Hematopoietic multipotent progenitor cell treated with erythropoietin and hydrocortisone succinate and interleukin-3 and kit ligand, for 6 days (in vitro differentiated cells): Measurements from ENCODE around the gene HSD17B14.
"Not testable (repeated sequence)": the region's sequence is repeated elsewhere in the genome, so short reads cannot be mapped to it uniquely, and the experiment has no call there.

Experiments
- DNase-seq: peaks from one replicate; pipeline ENCODE4 v3.0.0-alpha.2; 2015

HSD17B14 gene

GRCh38 chr19:48836089-48837017 lies at the start of gene HSD17B14:
Gene HSD17B14, minus strand, starts transcription at chr19:48836491. Its CDS starts 80 bp downstream, at chr19:48836411.
- DNase-seq: no peak

GRCh38 chr19:48883726-48884125 lies 47.4 kb upstream of the HSD17B14 start:
- no peak for DNase-seq

GRCh38 chr19:48881741-48882657 lies 45.7 kb upstream of the HSD17B14 start:
- peak; percentile 76 for DNase-seq

- DNase-seq: peak; percentile 0
Measured at GRCh38 chr19:48879696-48880095, 43.4 kb upstream of the HSD17B14 start.

GRCh38 chr19:48879025-48879637 lies 42.8 kb upstream of the HSD17B14 start:
- no peak for DNase-seq

GRCh38 chr19:48878196-48879024 lies 42.1 kb upstream of the HSD17B14 start:
- peak; percentile 99 for DNase-seq

GRCh38 chr19:48877855-48878195 lies 41.5 kb upstream of the HSD17B14 start:
- no peak for DNase-seq

- peak; percentile 91 for DNase-seq
Measured at GRCh38 chr19:48876043-48876981, 40.0 kb upstream of the HSD17B14 start.

- DNase-seq: no peak
Measured at GRCh38 chr19:48874303-48875135, 38.2 kb upstream of the HSD17B14 start.

GRCh38 chr19:48873476-48874302 lies 37.4 kb upstream of the HSD17B14 start:
- peak; percentile 97 for DNase-seq

GRCh38 chr19:48872884-48873475 lies 36.7 kb upstream of the HSD17B14 start:
- peak; percentile 99 for DNase-seq

GRCh38 chr19:48872182-48872883 lies 36.0 kb upstream of the HSD17B14 start, which contains the start of gene PPP1R15A:
Gene PPP1R15A, plus strand, starts transcription at chr19:48872421. Its CDS starts 813 bp downstream, at chr19:48873234.
- DNase-seq: peak; percentile 98

- not testable (repeated sequence) for DNase-seq
Measured at GRCh38 chr19:48871471-48872181, 35.3 kb upstream of the HSD17B14 start.

- DNase-seq: no peak
Measured at GRCh38 chr19:48870048-48870447, 33.8 kb upstream of the HSD17B14 start.

- no peak for DNase-seq
Measured at GRCh38 chr19:48868114-48868886, 32.0 kb upstream of the HSD17B14 start, which contains the start of gene PLEKHA4. Gene PLEKHA4, minus strand, starts transcription at chr19:48868617. Its CDS starts 997 bp downstream, at chr19:48867620.

GRCh38 chr19:48867746-48868113 lies 31.4 kb upstream of the HSD17B14 start:
- DNase-seq: no peak
